Endothelial cell of umbilical vein (primary cell): ENCODE measurements around the gene NFATC1. TPM values are rescaled to one million over a fixed set of nuclear protein-coding genes. Genes with fewer than 3 reads are reported as not detected.

ENCODE experiments used
- BruUV-seq: library from RNA; stranded (reverse); fragments of 400-500 nt; replicated peaks from 2 replicates; lab custom pipeline; 2021; lab: Mats Ljungman, UMichigan
- CTCF ChIA-PET: fragments of 300-600, 350-600 bp; sonication (Branson Sonifier 250); formaldehyde crosslinking; loops from one replicate; lab custom pipeline; 2021; ENCODE audit warnings: antibody characterized with exemption, inconsistent platforms; lab: Charles Lee
- POLR2A ChIA-PET: fragments of 300-600, 350-600 bp; sonication (Branson Sonifier 250); formaldehyde crosslinking; loops from one replicate; lab custom pipeline; 2021; ENCODE audit warnings: antibody characterized with exemption, inconsistent platforms; lab: Charles Lee
- DNase-seq: peaks from one replicate; pipeline ENCODE4 v3.0.0-alpha.2; 2011; ENCODE audit warnings: low read depth, low spot score
- FAIRE-seq: peaks from 2 replicates; lab custom pipeline; 2011; peaks lifted over from hg19 to GRCh38; lab: Jason Lieb, UNC
- H2AFZ ChIP-seq: 2 replicates; pipeline ENCODE4 v1.6.0; 2012; ENCODE audit warnings: low read depth, low read length, control low read depth, inconsistent platforms
- H3K27ac ChIP-seq: 2 replicates; pipeline ENCODE4 v1.5.1; 2011; ENCODE audit warnings: low read depth, mild to moderate bottlenecking, control low read depth, low read length, moderate library complexity; ENCODE audit not compliant: insufficient read depth
- H3K27me3 ChIP-seq, 2 experiments: 2 replicates each; pipeline versions ENCODE4 v1.6.0 to v1.6.1; 2011; ENCODE audit warnings: low read length in 2 of 2, mixed read lengths in 1 of 2; ENCODE audit not compliant: control insufficient read depth in 2 of 2, insufficient read depth in 2 of 2
- H3K36me3 ChIP-seq, 2 experiments: 2 replicates in 1 of 2; 3 replicates in 1 of 2; pipeline ENCODE4 v1.5.1; 2011; ENCODE audit warnings: low read length in 2 of 2, mild to moderate bottlenecking in 1 of 2, moderate library complexity in 1 of 2; ENCODE audit not compliant: control insufficient read depth in 2 of 2, insufficient read depth in 2 of 2; ENCODE audit errors: extremely low read depth in 1 of 2
- H3K4me1 ChIP-seq: 3 replicates; pipeline ENCODE4 v1.5.1; 2011; ENCODE audit warnings: mild to moderate bottlenecking, low read length; ENCODE audit not compliant: control insufficient read depth, insufficient read depth; ENCODE audit errors: extremely low read depth
- H3K4me2 ChIP-seq: 2 replicates; pipeline ENCODE4 v1.6.1; 2011; ENCODE audit warnings: low read length, control low read depth, mixed read lengths; ENCODE audit not compliant: insufficient read depth
- H3K4me3 ChIP-seq, 3 experiments: fragments of 200-600 bp in 1 of 3; sonication (generic), shearing (Covaris generic) in 1 of 3; replicated peaks in 1 of 3; 2 replicates each; pipeline ENCODE4 v1.5.1; 2011 to 2016; ENCODE audit warnings: control low read depth in 3 of 3, low read length in 3 of 3, mild to moderate bottlenecking in 2 of 3, inconsistent platforms in 1 of 3, low read depth in 1 of 3, moderate library complexity in 1 of 3; ENCODE audit not compliant: insufficient read depth in 1 of 3
- H3K79me2 ChIP-seq: 2 replicates; pipeline ENCODE4 v1.6.0; 2012; ENCODE audit warnings: low read length, inconsistent platforms; ENCODE audit not compliant: control insufficient read depth, insufficient read depth
- H3K9ac ChIP-seq: replicated peaks from 2 replicates; pipeline ENCODE3; 2011; ENCODE audit warnings: low read length, control low read depth; ENCODE audit not compliant: insufficient read depth; ENCODE audit errors: extremely low read depth
- H3K9me1 ChIP-seq: replicated peaks from 3 replicates; pipeline ENCODE4 v1.6.0; 2011; ENCODE audit warnings: mild to moderate bottlenecking, low read length; ENCODE audit not compliant: control insufficient read depth, insufficient read depth; ENCODE audit errors: extremely low read depth
- H3K9me3 ChIP-seq: replicated peaks from 2 replicates; pipeline ENCODE4 v1.5.1; 2012; ENCODE audit warnings: low read length, inconsistent platforms; ENCODE audit not compliant: control insufficient read depth, insufficient read depth
- H4K20me1 ChIP-seq: replicated peaks from 2 replicates; pipeline ENCODE3; 2011; ENCODE audit warnings: mild to moderate bottlenecking, low read length; ENCODE audit not compliant: control insufficient read depth, insufficient read depth; ENCODE audit errors: extremely low read depth
- CTCF ChIP-seq, 2 donors: IDR thresholded peaks; 1 replicate in 1 of 2; 2 replicates in 1 of 2; pipeline ENCODE4 v1.5.1; 2011; ENCODE audit warnings: low read length in 2 of 2, mild to moderate bottlenecking in 2 of 2, moderate library complexity in 2 of 2, control low read depth in 1 of 2, inconsistent platforms in 1 of 2, low read depth in 1 of 2; ENCODE audit not compliant: insufficient read depth in 1 of 2; ENCODE audit errors: extremely low read depth in 1 of 2
- EZH2 ChIP-seq: IDR thresholded peaks from 2 replicates; pipeline ENCODE4 v1.6.1; 2012; ENCODE audit warnings: borderline replicate concordance, low read depth, mild to moderate bottlenecking, moderate library complexity, low read length, inconsistent platforms; ENCODE audit not compliant: severe bottlenecking
- FOS ChIP-seq: IDR thresholded peaks from 2 replicates; pipeline ENCODE4 v1.6.1; 2011; ENCODE audit warnings: mild to moderate bottlenecking, low read length, moderate library complexity, borderline replicate concordance; ENCODE audit not compliant: insufficient read depth
- GATA2 ChIP-seq: IDR thresholded peaks from 2 replicates; pipeline ENCODE4 v1.7.0; 2011; ENCODE audit warnings: low read depth, mild to moderate bottlenecking, moderate library complexity, mixed read lengths, low read length; ENCODE audit not compliant: insufficient read length, insufficient read depth
- JUN ChIP-seq: IDR thresholded peaks from 2 replicates; pipeline ENCODE4 v1.6.1; 2011; ENCODE audit warnings: borderline replicate concordance, low read depth; ENCODE audit not compliant: insufficient read length, insufficient read depth
- MAX ChIP-seq: IDR thresholded peaks from 2 replicates; pipeline ENCODE4 v1.6.1; 2011; ENCODE audit not compliant: insufficient read depth, insufficient read length
- MYC ChIP-seq: IDR thresholded peaks from one replicate; pipeline ENCODE4 v1.6.1; 2011; ENCODE audit warnings: mild to moderate bottlenecking, low read depth, low read length
- POLR2A ChIP-seq: IDR thresholded peaks from 2 replicates; pipeline ENCODE4 v1.6.1; 2012; ENCODE audit warnings: low read depth, mild to moderate bottlenecking, control low read depth, low read length
- POLR2AphosphoS5 ChIP-seq: IDR thresholded peaks from 2 replicates; pipeline ENCODE4 v1.6.1; 2012; ENCODE audit warnings: low read depth, mild to moderate bottlenecking, control low read depth, low read length, moderate library complexity; ENCODE audit not compliant: insufficient read depth
- dilution Hi-C: fragments of 300-500 bp; cut with MboI; formaldehyde crosslinking; loops from one replicate; pipeline ENCODE4 v1.15.0; 2019; ENCODE audit warnings: low sequenced_read_pairs; ENCODE audit not compliant: extremely low pct_ligation_motif_present
- intact Hi-C: fragments of 100-400 bp; cut with micrococcal nuclease; formaldehyde crosslinking; loops from one replicate; pipeline ENCODE4 v1.10.0; 2022
- polyA plus RNA-seq, 4 experiments: library from polyadenylated mRNA; depleted of rRNA in 3 of 4; stranded (reverse) in 3 of 4; unstranded in 1 of 4; fragments of >200 nt; gene quantifications; 2 replicates each; pipeline versions ENCODE4 v1.2.1 to v1.2.3, GENCODE V29; 2011 to 2012; ENCODE audit warnings: missing spikeins in 1 of 4
- total RNA-seq: library from RNA; stranded (reverse); gene quantifications from 2 replicates; pipeline ENCODE4 v1.2.3, GENCODE V29; 2021

NFATC1 gene
- total and polyA plus RNA-seq, 2 donors (not counting 3 experiments of a cell fraction or from before 2014, with no cell fraction given), result 11.1 to 30.0 TPM

- Histone ChIP-seq H3K79me2 (no peaks in the 10 kb centered on the region), H4K20me1 (no peaks in the 10 kb centered on the region), H3K36me3 (peaks cover 0 to 24% of the 10 kb centered on the region in 2 experiments), H3K9me1 (no peaks in the 10 kb centered on the region), H3K27me3 (no peaks in the 10 kb centered on the region), H3K4me3 (no peak overlapping the region), H3K27ac (no peak overlapping the region), H3K4me2 (no peak overlapping the region), H3K9ac (no peak overlapping the region), H3K9me3 (no peaks in the 10 kb centered on the region), H2AFZ (no peak overlapping the region), H3K4me1 (no peaks in the 10 kb centered on the region)
- dilution Hi-C loops (no loop called here), intact Hi-C loops (no loop called here)
- BruUV-seq, result no TSS peak
- TF ChIP-seq EZH2 (no peak), POLR2A (no peak), POLR2AphosphoS5 (no peak), FOS (no peak), MAX (no peak), GATA2 (no peak), CTCF (IDR thresholded peaks at IDR 0.05; ENCODE audit: extremely low read depth in 1 of 2, insufficient read depth in 1 of 2, low read depth in 1 of 2, low read length in 2 of 2) (no peak), JUN (no peak), MYC (no peak)
- ChIA-PET CTCF (interaction anchor here (1.1 to 2.7 kb wide), 2 partner anchors 13 to 76 kb away, joined by 3 to 6 read pairs; no protein-coding TSS in a partner anchor), POLR2A (no interaction called here)
- no peak for FAIRE-seq
- DNase-seq, result no peak
Measured at GRCh38 chr18:79472176-79472575, 76.4 kb downstream of the NFATC1 start.
